C4-2B (cell line): ENCODE measurements around the gene MS4A5.

ENCODE experiments used
- CTCF ChIP-seq: fragments of 450-650 bp; conservative IDR thresholded peaks from 2 replicates; pipeline ENCODE4 v1.5.1; 2017; ENCODE audit warnings: mild to moderate bottlenecking
- ZFX ChIP-seq: fragments of 450-650 bp; IDR thresholded peaks from 2 replicates; pipeline ENCODE4 v1.6.1; 2017

GRCh38 chr11:60396382-60396781 lies 33.0 kb upstream of the MS4A5 start, which contains the start of gene MS4A14:
- TF ChIP-seq CTCF (no peak), ZFX (no peak)
